ENCODE measurements around the gene TXNRD1.
"Not testable (repeated sequence)": the region's sequence is repeated elsewhere in the genome, so short reads cannot be mapped to it uniquely, and the experiment has no call there.

Gene TXNRD1

GRCh38 chr12:104281636-104282035, 66.1 kb downstream of the TXNRD1 start:
- no peak for DNase-seq

- DNase-seq, result no peak
Measured at GRCh38 chr12:104282109-104282508, 66.5 kb downstream of the TXNRD1 start.

- no peak for DNase-seq
Measured at GRCh38 chr12:104285740-104286515, 70.3 kb downstream of the TXNRD1 start.

GRCh38 chr12:104286516-104287482, 71.2 kb downstream of the TXNRD1 start:
- peak; percentile 88 to 91 for DNase-seq

GRCh38 chr12:104288635-104289274, 73.2 kb downstream of the TXNRD1 start:
- peak; percentile 86 to 89 for DNase-seq

- no peak for DNase-seq
Measured at GRCh38 chr12:104290320-104290719, 74.7 kb downstream of the TXNRD1 start.

- no peak for DNase-seq
Measured at GRCh38 chr12:104290855-104291254, 75.3 kb downstream of the TXNRD1 start.

- no peak for DNase-seq
Measured at GRCh38 chr12:104291867-104292524, 76.4 kb downstream of the TXNRD1 start.

GRCh38 chr12:104292872-104293794, 77.6 kb downstream of the TXNRD1 start:
- DNase-seq, result no peak

- not testable (repeated sequence) for DNase-seq
Measured at GRCh38 chr12:104294158-104294859, 78.7 kb downstream of the TXNRD1 start.

- no peak for DNase-seq
Measured at GRCh38 chr12:104294927-104295668, 79.5 kb downstream of the TXNRD1 start.

- no peak for DNase-seq
Measured at GRCh38 chr12:104295954-104296353, 80.4 kb downstream of the TXNRD1 start.

- no peak for DNase-seq
Measured at GRCh38 chr12:104296718-104297117, 81.1 kb downstream of the TXNRD1 start.

GRCh38 chr12:104297477-104298113, 82.0 kb downstream of the TXNRD1 start:
- DNase-seq, result no peak

- no peak for DNase-seq
Measured at GRCh38 chr12:104299842-104300481, 84.4 kb downstream of the TXNRD1 start.

- peak; percentile 91 to 94 for DNase-seq
Measured at GRCh38 chr12:104303538-104304151, 88.1 kb downstream of the TXNRD1 start, which contains the start of gene EID3. Gene EID3, plus strand, starts transcription at chr12:104303739. Its CDS starts 196 bp downstream, at chr12:104303935.

- no peak for DNase-seq
Measured at GRCh38 chr12:104304261-104305009, 88.9 kb downstream of the TXNRD1 start.

- no peak for DNase-seq
Measured at GRCh38 chr12:104305349-104305748, 89.8 kb downstream of the TXNRD1 start.

All from CD4-positive, alpha-beta T cell treated with Interferon alpha-2 for 1 hour (primary cell).